Left cardiac atrium (tissue), 4 donors: ENCODE measurements around the gene UFC1. TPM values are rescaled to one million over a fixed set of nuclear protein-coding genes. Genes with fewer than 3 reads are reported as not detected.

Experiments used
- ATAC-seq, 2 donors: fragments of 200-7000 bp; cut with Tn5 transposase; one replicate each; pipeline ENCODE4 v1.9.1; 2020; ENCODE audit warnings: mild to moderate bottlenecking in 2 of 2, moderate library complexity in 2 of 2
- DNase-seq: peaks from one replicate; pipeline ENCODE4 v3.0.0-alpha.2; 2020
- intact Hi-C, 2 donors: fragments of 100-400 bp; cut with DNase I; formaldehyde crosslinking; loops; one replicate each; pipeline versions ENCODE4 v1.14.1 to v1.15.1; 2022 to 2023
- total RNA-seq, 2 donors: library from RNA; stranded (reverse); fragmentation: NEBNext Ultra II Directional; extraction: Animal tissue kit (Norgen Biotek cat#: 25700); gene quantifications; one replicate each; pipeline ENCODE4 v1.2.1, GENCODE V29; 2021
- donor health status: DM: no; HTN: yes; CAD: no.
- donor health status: DM: no; HTN: yes; CAD: no; lungs with severe emphysema.
- donor health status: DM: yes; HTN: yes; CAD: no.
- donor health status: Dilated cardiomyopathy.

The UFC1 gene
- total RNA-seq, 2 donors from 2014 or later, result 77.7 to 83.8 TPM

DNA sequence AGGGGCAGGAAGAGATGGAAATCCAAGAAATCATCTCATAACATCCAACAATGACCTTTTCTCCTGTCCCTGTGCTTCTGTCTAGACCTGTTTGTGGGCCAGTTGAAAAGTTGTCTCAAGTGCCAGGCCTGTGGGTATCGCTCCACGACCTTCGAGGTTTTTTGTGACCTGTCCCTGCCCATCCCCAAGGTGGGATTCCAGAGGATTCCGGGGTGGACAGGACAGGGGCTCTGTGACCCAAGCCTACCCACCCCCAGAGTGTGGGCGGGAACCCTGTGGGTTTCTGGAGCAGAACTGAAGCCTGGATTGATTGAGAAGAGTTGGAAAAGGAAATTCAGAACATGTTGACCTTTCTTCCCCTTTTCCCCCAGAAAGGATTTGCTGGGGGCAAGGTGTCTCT is 10.0 kb downstream of the UFC1 start:
- ATAC-seq, result no peak
- intact Hi-C loops, result no loop called here
- peak; percentile 14 for DNase-seq

DNA sequence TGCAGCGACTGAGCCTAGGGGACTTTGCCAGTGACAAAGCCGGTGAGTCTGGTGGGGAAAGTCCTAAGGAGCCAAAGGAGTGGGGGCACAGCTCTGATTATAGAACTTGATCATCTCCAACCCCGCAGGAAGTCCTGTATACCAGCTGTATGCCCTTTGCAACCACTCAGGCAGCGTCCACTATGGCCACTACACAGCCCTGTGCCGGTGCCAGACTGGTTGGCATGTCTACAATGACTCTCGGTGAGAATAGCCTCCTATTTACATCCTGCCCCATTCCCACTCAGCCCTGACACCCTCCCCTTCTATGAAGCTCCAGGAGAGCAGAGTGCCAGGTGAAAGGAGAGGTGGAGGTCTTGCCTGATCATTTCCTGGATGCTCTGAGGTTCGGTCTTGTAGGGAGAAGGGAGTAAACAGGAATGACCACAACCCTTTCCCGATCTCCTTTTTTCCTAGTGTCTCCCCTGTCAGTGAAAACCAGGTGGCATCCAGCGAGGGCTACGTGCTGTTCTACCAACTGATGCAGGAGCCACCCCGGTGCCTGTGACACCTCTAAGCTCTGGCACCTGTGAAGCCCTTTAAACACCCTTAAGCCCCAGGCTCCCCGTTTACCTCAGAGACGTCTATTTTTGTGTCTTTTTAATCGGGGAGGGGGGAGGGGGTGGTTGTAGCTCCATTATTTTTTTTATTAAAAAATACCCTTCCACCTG is 11.3 kb downstream of the UFC1 start:
- no peak for ATAC-seq
- intact Hi-C loops, result no loop called here
- DNase-seq, result peak; percentile 18

DNA sequence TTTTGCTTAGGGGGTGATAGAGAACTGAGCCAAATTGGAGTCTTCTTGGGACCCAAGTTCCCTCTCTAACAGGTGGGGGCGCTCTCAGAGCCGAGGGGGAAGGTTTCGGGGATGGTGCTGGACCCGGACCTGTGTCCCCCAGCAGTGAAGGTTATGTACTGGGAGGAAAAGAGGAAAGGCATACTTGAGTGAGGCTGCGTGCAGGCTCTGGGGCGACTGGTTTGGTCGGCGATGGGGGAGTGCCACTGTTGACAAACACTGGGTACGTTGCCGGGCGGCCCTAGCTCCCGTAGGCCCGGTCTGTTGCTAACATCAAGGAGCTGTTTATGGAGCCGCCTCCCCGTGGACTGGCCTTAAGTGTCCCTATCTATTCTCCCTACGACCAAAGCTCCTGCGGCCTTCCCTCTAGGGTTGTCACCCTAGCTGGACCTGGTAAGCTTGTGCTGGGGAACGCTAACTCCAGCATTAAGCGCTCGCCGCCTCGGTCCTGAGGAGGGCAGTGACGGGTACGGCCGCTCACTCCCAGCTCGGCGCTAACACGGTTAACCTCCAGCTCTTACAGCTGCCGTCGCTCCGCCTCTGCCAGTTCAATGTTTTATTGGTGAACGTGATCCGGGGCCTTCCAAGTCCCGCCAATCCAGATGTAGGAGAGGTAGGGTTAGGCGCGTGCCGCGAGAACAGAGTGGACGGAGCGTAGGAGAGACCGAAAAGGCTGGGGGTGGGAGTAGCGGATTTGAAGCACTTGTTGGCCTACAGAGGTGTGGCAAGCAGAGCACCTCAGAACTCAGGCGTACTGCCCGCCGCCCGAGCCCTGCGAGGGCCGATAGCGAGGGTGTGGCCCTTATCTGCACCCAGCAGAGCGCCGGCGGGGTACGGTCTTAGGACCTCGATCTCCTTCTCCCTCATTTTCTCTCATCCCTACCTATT is 12.2 kb downstream of the UFC1 start, which contains the start of gene PPOX:
TSS of gene PPOX (plus strand) at position 685 of the 927 bp plus-strand sequence. CDS start 422 bp downstream, outside the sequence.
- ATAC-seq, result peak; percentile 97
- intact Hi-C loops, result no loop called here
- DNase-seq, result peak; percentile 98

DNA sequence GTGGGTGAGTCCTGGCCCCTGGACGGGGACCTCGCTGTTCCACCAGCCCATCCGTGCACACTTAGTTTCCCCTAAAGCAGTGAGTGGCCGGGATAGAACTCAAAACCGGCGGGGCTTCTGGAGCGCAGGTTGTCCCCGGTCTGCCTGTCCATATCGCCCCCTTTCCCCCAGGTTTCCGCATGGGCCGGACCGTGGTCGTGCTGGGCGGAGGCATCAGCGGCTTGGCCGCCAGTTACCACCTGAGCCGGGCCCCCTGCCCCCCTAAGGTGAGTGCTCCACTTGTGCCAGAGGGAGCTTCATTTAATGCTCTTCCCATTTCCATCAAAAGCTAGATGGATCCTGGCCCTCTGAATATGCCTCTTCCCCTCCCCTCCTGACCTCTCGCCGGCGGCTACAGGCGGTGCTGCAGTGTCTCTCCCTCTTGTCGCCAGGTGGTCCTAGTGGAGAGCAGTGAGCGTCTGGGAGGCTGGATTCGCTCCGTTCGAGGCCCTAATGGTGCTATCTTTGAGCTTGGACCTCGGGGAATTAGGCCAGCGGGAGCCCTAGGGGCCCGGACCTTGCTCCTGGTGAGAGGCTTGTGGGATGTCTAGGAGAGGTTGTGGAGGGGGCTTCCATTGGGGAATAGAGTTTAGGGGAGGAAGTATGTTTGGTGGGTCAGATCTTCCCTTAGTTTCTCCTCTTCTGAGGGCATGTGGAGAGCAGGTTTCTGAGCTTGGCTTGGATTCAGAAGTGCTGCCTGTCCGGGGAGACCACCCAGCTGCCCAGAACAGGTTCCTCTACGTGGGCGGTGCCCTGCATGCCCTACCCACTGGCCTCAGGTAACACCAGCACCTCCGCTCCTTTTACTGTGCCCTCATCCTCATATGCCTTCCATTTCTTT is 13.1 kb downstream of the UFC1 start:
- intact Hi-C loops, result no loop called here
- DNase-seq, result peak; percentile 19
- peak in 1 of 2 donors; percentile 1 for ATAC-seq

DNA sequence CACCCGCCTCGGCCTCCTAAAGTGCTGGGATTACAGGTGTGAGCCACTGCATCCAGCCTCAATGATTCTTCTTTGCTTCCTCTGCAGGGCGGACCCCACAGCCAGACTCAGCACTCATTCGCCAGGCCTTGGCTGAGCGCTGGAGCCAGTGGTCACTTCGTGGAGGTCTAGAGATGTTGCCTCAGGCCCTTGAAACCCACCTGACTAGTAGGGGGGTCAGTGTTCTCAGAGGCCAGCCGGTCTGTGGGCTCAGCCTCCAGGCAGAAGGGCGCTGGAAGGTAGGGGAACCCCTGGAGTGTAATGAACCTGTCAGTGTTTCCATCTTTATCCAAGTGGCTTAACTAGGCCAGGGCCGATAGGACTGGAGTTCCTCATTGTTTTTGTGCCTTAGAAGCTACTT is 15.1 kb downstream of the UFC1 start:
- DNase-seq, result peak; percentile 18
- intact Hi-C loops, result no loop called here

DNA sequence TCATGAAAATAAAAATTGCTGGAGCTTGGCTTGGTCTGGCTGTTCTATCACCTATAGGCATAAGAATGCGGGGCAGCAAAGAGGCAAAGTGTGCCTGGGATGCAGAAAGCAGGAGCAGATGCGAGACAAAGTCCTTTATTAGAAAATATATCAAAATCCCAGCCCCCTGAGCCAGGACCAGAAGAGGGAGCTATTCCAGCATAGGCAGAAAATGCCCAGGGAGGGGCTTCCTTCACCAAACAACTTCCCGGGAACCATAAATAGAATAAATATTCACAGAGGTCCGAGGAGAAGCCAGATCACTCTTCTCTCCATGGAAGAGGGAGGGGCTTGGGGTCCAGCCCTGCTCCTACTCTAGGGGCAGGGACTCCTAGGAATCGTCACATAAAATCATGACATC is 17.4 kb downstream of the UFC1 start:
- DNase-seq (peak; percentile 14), ATAC-seq (no peak)
- intact Hi-C loops, result no loop called here

More for the DNA sequence above, 15.1 kb downstream of the UFC1 start:
- no peak for ATAC-seq

DNA sequence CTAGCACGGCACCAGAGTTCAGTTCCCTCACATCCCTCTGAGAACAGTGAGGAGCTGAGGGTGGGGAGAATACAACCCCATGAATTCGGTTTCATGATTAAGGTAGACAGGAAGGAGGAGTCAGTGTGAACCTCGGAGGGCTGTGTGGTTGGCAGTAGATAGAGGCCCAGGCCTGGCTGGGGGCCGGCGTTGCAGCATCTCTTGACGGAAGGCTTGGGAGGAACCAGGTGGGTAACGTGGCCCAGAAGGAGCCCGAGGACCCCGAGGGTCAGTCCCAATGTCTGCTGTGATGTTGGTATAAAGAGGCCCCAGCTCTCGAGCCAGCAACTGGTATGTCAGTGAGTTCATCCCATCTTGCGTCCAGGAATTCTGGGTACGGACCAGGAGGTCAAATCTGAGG is 17.9 kb downstream of the UFC1 start:
- DNase-seq (peak; percentile 21), ATAC-seq (no peak)
- intact Hi-C loops, result no loop called here

DNA sequence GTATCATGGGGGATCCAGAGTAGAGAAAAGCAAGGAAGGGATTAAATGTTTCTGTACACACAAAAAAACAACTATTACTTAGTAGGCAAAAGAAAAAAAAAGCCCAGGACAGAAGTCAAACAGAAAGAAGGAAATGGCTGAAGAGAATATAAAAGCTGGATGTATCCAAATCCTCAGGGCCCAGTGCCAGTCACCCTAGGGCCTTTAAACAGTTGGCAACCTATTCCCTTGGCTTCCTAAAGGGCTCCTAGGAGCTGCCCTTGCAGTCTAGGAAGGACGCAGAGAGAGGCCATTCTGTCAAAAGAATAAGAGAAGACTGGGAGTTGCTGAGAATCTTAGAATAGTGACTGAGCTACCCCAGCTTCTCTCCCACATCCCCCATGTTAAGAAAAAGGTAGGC is 18.6 kb downstream of the UFC1 start:
- intact Hi-C loops, result no loop called here
- no peak for DNase-seq
- no peak for ATAC-seq

DNA sequence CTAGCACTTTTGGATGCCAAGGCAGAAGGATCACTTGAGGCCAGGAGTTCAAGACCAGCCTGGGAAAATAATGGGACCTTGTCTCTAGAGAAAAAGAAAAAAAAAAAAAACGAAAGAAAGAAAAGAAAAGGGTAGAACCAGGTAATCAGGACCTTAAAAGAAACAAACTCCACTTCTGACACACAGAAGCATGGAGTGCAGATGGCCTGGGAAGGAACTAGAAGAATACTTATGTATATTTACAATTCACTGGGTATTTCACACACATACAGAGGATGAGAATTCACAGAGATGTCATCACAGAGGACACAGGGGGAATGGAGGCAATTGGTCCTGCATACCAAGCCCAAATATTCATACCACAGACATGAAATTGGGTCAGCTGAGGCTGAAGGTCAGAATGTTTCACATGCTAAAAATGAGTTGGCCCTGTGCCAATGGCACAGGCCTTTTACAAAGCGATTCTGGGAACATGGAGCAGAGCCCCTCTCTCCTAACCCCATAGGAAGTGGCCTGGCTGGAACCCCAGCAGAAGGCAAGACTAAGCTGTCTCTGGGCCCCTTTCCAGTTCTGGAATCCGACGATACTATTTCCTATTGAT is 19.1 kb downstream of the UFC1 start:
- peak; percentile 66 for DNase-seq
- ATAC-seq, result peak in 1 of 2 donors; percentile 12
- intact Hi-C loops, result no loop called here

DNA sequence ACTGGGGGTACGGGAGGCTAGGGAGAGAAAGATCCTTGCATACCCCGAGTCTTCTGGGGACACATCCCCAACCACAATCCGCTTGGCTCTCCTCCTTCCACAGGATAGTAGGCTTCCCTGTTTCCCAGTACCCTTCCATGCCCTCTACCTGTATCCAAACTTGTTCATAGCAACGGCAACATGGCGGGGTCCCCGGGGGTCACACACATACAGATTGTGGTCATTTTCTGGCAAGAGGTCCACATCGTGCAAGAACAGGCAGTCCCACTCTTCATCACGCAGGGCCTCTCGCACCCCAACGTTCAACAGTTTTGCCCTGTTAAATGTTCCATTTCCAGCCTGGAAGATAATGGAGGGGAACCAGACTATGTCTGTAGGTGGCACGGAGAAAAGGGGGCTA is 19.9 kb downstream of the UFC1 start:
- no peak for ATAC-seq
- intact Hi-C loops, result no loop called here
- peak; percentile 18 for DNase-seq

DNA sequence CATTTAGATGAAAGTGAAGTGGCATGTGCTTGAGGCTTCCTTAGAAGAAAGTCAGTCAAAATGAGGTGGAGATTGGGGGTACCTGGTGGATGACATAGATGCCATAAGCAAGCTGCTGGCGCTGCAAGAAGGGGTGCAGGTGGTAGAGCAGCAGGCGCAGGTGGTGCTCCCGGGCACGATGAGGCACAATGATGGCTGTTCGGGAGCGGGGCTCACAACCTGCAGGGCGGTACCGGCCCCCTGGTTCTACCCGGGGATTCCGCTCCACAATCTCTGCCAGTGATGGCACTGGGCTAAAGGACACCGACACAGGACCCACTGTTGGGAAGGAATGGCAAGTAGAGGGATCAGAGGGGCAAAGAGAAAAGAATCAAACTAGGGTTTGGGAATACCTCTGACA is 21.1 kb downstream of the UFC1 start:
- ATAC-seq, result no peak
- intact Hi-C loops, result no loop called here
- peak; percentile 26 for DNase-seq

DNA sequence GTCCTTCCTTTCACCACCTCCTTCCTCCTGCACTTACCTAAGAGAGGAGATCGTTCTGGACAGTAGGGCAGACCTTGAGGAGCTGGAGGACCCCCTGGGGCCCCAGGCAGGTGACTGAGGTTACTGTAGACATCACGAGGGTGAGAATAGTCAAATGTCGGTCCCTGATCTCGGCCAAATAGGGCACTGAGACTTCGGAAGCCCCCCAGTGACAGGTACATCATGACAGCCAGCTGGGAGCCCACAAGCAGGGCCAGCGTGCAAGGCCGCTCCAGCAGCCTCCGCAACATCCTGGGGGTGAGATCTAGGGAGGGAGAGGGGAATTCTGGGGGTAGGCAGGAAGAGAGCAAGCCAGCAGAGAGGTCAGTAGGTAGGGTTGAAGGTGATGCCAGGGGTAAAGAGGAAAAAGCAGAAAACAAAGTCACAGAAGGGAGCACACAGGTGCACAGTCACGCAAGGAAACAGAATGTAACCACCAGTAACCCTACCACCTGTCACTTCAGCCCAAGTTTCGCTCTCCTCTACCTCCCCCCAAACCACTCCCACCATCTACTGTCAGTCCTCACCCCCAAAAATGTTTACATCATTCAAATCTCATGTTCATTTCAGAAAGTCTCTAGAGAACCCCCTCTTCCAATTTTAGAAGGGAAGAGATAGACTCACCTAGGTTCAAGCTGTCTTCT is 22.1 kb downstream of the UFC1 start:
- no peak for ATAC-seq
- peak; percentile 15 for DNase-seq
- intact Hi-C loops, result no loop called here

DNA sequence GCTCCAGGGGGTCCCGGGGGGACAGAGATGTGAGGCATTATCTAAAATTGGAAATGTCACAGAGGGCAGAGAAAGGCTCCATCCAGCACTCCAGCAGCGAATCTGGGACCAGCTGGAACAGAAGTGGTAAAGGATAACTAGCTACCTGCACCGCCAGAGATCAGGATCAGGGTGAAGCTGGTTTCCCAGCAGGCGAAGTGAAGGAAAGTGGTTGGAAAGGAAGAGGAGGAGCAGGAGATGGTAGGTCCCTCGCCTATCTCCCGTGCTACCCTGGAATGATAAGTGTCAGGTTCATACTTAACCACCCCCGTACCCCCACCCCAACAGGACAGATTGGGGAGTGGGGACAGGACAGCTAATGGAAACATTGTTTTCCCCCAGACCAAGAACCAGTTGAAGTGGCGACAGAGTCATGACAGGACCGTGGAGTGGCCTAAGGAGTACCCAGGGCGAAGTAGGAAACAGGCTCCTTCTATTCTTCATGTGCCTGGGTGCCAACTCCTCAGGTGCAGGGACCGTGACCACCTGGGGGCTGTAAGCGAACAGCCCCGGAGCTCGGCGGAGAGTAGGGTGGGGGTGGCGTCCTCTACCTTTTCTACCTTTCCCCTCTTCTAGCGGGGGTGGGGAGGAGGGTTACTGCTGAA is 22.8 kb downstream of the UFC1 start:
- DNase-seq (peak; percentile 7), ATAC-seq (peak; percentile 0)
- intact Hi-C loops, result no loop called here

DNA sequence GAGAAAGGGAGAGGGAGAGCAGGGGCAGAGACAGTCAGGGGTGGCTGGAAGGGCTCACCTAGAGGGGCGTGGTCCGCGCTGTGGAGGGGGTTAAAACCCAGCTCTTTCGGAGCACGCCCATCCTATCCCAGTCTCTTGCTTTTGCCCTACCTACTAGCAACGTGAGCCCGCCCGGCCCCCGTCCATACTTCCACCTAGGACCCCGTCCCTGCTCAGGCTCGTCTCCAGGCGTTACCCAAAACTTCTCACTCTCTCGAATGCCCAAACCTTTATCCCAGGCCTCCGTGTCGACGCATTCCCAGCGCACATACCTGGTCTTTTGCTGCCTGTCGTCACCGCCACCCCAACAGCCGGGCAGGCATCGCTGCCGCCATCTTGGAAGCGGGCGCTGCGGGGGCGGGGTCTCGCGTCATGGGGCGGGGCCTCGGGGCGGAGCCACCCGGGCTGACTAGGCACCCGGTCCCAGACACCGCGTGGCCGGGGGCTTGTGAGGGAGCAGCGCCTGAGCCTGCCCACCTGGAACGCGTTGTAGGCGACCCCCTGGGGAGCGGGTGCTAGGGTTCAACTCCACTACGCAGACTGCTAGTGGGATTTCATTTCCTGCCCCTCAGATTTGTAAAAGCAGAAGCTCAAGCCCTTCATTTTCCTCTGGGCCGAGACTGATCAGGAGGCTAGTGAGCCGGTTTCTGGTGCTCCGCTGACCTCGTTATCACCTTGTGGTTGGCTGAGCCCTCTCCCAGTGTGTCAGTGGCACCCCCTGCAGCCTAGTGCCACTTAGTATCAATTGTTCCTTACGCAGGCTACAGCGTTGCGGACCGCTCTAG is 23.5 kb downstream of the UFC1 start, which contains the start of gene B4GALT3:
TSS of gene B4GALT3 (minus strand) at position 396 of the 824 bp plus-strand sequence. CDS start 1,447 bp downstream, outside the sequence.
- intact Hi-C loops, result no loop called here
- DNase-seq, result peak; percentile 92
- ATAC-seq, result peak; percentile 96 to 97

DNA sequence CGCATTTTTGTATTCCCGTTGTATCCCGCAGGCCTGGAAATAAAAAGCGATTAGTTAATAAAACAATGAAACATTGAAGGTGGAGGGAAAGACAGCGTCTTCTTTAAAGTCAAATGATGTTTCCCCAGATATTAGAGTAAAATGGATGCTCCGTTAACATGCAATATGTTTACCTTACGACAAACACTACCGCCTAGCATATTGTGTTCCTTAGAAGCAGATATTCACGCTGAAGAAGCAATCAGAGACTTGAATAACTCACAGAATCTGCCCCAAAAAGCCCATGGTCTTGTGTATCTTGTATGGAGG is 24.1 kb downstream of the UFC1 start:
- DNase-seq (no peak), ATAC-seq (no peak)
- intact Hi-C loops, result no loop called here

DNA sequence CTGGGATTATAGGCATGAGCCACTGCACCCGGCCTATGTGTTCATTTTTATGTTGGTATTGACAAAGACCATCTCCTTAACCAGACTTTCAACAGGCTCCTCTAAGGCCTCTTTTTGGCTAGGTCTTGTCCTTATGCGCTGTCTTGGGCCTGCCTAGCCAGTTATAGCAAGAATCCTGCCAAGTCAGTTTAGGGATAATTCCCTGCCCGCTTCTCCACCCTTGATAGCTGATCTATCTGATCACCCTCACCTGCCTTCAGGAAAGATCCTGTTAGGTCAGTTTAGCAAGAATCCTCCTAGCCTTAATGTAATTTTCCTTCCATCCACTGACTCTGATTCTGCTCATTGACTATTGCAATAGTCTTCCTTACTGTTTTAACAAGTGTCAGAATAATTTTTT is 25.9 kb downstream of the UFC1 start:
- intact Hi-C loops, result no loop called here
- ATAC-seq (no peak), DNase-seq (no peak)

DNA sequence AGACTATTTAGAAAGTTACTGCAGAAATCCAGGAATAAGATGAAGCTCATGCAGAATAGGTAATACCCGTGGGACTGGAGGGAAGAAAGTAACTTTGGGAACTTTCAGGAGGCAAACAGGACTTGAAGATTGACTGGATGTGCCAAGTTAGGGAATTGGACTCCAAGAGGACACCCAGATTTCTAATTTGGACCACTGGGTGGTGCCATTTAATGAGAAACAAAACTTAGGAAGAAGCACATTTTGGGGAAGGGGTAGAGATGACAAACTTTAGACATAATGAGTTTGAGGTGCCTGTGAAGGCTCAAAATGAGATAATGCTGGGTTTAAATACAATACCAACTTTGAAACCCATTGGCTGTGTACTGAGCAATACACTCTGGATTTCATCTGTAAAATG is 26.9 kb downstream of the UFC1 start:
- DNase-seq (peak; percentile 2), ATAC-seq (no peak)
- intact Hi-C loops, result no loop called here
